GM12864 (cell line): ENCODE data around the gene HEPACAM2.

Experiments used
- DNase-seq: peaks from one replicate; pipeline ENCODE4 v3.0.0-alpha.2; 2011; ENCODE audit warnings: low read depth
- H3K4me3 ChIP-seq: 2 replicates; pipeline ENCODE4 v1.5.1; 2011; ENCODE audit warnings: mild to moderate bottlenecking, low read depth, low read length, control low read depth
- TF ChIP-seq, protein P1 (sequence below): IDR thresholded peaks from 2 replicates; pipeline ENCODE4 v1.5.1; 2011; ENCODE audit warnings: low read depth, mild to moderate bottlenecking, moderate library complexity, low read length, control low read depth, inconsistent platforms; ENCODE audit errors: missing control alignments

The HEPACAM2 gene

DNA sequence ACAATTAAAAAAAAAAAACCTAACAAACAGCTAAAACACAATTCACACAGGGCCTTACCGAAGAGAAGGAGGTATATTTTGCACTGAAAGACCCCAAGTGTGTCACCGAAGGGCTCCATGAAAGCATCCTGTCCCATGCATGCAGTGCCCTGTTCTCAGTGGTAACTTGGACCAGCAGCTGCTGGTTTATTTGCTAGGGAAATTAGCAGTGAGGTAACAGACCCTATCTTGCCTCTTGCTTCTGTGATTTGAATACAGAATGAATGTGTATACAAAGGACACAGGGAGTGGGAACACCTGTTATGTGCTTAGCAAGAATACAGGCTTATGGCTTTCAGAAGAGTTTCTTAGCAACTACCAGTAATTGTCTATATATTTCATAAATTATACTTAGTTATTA is at the start of gene HEPACAM2:
Gene HEPACAM2, minus strand, starts transcription at position 160 of the 400 bp plus-strand sequence.
- TF ChIP-seq, protein P1, sequence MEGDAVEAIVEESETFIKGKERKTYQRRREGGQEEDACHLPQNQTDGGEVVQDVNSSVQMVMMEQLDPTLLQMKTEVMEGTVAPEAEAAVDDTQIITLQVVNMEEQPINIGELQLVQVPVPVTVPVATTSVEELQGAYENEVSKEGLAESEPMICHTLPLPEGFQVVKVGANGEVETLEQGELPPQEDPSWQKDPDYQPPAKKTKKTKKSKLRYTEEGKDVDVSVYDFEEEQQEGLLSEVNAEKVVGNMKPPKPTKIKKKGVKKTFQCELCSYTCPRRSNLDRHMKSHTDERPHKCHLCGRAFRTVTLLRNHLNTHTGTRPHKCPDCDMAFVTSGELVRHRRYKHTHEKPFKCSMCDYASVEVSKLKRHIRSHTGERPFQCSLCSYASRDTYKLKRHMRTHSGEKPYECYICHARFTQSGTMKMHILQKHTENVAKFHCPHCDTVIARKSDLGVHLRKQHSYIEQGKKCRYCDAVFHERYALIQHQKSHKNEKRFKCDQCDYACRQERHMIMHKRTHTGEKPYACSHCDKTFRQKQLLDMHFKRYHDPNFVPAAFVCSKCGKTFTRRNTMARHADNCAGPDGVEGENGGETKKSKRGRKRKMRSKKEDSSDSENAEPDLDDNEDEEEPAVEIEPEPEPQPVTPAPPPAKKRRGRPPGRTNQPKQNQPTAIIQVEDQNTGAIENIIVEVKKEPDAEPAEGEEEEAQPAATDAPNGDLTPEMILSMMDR, result no peak
- no peak for DNase-seq

DNA sequence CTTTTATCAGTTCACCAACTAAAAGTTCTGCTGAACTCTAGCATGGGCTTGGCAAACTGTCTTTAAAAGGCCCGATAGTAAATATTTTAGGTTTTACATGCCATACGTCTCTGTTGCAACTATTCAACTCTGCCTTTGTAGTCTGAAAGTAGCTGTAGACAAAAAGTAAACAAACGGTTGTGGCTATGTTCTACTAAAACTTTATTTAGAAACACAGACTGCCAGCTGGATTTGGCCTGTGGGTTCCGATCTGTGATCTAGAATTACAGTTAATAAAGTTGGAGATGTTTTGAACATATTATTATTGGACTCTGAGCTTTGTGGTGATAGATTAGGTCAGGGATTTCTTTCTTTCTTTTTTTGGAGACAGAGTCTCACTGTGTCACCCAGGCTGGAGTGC is 39.0 kb upstream of the HEPACAM2 start:
- DNase-seq, result no peak
- no peak overlapping the region for H3K4me3 ChIP-seq
- TF ChIP-seq, protein P1, result no peak

More for the DNA sequence above, at the start of gene HEPACAM2:
- H3K4me3 ChIP-seq, result no peak within 1 kb of the TSS

DNA sequence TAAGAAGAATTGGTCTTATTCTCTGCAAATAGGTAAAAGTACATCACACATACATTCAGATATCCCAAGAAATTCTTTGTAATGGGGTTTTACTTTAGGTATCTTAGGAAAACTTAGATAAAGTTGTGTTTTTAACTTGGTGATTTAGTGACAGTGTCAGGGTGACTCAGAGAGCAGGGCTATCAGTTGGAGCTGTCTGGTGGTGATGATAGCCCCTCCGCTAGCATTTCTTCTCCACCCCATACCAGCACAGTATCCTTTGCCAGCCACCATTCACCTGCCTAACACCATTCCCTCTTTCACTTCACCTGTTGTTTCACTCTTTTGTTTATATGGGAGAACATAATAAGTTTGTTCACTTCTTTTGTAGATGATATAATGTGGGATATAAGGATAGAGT is 36.3 kb upstream of the HEPACAM2 start:
- DNase-seq, result no peak
- TF ChIP-seq, protein P1, result no peak
- H3K4me3 ChIP-seq, result no peak overlapping the region

DNA sequence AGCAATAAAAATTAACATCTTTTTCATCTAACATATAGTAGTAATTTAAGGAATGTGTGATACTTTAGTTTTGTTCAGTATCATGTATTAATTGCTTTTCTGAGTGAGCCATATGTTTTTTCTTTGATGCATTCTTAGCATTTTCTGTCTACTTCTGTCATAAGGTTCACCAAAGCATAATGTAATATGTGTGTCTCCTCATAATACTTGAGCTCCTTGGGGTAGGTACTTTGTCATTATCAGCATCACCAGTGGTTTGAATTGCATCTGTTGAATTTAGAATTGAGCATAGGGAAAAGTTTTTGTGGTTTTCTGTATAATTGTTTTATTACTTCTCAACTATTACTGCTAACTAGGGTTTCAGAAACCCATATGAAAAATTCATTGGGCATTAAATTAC is 32.4 kb upstream of the HEPACAM2 start:
- DNase-seq, result no peak
- TF ChIP-seq, protein P1, result no peak
- H3K4me3 ChIP-seq, result no peak overlapping the region

DNA sequence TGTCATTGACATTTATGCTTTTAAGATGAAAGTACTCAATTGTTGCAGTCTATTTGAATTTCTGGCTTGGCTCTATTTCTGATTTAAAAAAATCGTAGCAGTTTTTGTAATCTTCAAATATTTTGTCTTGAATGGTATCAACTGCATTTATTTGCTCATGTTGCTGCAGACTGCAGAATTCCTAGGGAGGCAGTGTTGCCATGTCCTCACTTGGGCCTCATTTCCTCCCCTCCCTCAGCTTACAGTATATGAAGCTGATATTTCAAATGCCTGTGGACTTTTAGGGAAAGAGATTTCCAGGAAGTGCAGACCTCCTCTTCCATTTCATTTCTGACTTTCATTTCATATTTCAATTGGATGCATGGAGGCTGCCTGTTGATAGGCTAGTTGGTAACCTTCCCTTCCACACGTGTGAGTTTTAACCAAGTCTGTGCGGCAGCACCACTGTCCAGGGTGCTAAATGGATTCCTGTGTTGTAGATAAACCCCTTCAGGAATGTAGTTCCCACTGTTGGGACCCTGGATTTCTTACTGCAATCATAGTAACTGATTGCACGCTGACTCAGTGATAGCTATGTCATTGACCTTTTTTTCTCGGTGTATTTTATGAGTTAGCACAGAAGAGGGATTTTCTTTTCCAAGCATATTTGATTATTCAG is 23.4 kb upstream of the HEPACAM2 start:
- no peak for DNase-seq
- TF ChIP-seq, protein P1, result no peak
- no peak overlapping the region for H3K4me3 ChIP-seq

DNA sequence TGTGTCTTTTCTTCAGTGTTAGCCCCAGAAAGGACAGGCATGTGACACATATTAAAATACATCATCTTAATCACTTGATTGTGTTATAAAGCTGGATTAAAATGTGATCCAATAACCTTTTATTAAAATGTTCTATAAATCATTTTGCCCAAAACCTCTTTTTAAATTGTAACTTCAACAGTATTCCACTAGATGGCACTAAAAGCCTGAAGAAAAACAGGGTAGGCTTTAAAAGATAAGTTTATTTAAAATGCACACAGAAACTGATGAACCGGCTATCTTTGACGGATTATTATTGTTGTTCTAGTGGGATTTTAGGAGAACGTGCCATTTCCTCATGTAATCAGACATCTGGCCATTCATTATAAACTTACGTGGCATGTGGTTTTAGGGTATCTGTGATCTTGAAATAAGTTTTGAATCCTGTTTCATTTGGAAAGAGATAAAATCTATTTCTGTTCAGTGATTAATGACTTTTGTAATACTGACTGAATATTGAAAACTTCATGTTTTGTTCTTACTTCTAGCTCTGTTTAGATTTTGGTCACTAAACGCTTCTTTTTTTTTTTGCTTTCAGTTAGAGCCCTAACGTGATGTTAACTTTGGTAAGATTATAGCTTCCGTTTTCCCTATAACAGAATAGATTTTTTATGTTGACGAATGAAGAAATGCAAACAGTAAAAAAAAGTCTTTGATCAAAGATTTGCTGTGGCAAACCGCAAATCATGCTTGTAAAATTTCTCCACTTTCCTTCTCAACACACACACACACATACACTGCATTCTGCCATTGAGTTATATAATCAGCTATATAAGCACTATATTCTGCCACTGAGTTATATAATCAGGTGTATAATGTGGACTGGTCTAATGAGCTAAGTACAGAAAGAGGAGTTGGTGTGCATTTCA is 19.5 kb upstream of the HEPACAM2 start:
- H3K4me3 ChIP-seq, result no peak overlapping the region
- TF ChIP-seq, protein P1, result peak; percentile 36
- DNase-seq, result no peak
